GM12872 (cell line): ENCODE measurements around the gene CKAP5.

Experiments used
- TF ChIP-seq, protein P1 (sequence below): IDR thresholded peaks from 3 replicates; pipeline ENCODE4 v1.5.1; 2011; ENCODE audit warnings: low read depth, mild to moderate bottlenecking, low read length, moderate library complexity; ENCODE audit not compliant: insufficient read depth

Gene CKAP5

DNA sequence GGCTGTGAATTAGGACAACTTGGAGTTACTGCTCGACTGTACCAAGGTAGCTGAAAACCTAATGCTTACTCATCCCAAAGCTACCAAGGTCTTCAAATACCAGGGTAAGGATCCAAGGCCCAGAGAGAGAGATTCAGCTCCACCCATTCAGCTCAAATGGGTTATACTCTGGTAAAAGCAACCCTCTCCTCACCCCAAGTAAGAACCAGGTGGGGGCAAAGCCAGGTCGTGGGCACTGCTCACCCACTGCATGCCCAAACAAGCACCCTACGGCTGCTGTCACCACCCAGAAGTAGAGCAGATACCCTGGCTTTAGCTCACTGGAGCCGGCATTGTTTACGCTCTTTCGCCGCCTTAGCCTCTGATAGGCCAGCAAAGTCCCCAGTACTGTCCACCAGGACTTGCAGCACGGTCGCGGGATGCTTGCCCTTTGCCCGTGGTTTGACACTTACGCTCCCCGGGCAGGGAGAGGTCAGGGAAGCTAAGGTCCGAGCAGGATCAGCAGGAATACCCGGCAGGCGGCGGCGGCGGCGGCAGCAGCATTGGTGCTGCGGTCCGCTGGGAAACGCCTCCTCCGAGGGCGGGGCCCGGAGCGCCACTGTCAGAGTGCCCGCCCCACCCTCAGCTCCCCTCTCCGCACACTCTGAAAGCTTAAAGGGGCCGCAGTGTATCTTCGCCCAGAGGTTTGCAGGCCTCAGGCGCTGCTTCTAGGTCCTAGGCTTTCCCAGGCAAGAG lies 19.6 kb downstream of the CKAP5 start:
- TF ChIP-seq, protein P1, sequence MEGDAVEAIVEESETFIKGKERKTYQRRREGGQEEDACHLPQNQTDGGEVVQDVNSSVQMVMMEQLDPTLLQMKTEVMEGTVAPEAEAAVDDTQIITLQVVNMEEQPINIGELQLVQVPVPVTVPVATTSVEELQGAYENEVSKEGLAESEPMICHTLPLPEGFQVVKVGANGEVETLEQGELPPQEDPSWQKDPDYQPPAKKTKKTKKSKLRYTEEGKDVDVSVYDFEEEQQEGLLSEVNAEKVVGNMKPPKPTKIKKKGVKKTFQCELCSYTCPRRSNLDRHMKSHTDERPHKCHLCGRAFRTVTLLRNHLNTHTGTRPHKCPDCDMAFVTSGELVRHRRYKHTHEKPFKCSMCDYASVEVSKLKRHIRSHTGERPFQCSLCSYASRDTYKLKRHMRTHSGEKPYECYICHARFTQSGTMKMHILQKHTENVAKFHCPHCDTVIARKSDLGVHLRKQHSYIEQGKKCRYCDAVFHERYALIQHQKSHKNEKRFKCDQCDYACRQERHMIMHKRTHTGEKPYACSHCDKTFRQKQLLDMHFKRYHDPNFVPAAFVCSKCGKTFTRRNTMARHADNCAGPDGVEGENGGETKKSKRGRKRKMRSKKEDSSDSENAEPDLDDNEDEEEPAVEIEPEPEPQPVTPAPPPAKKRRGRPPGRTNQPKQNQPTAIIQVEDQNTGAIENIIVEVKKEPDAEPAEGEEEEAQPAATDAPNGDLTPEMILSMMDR: no peak

DNA sequence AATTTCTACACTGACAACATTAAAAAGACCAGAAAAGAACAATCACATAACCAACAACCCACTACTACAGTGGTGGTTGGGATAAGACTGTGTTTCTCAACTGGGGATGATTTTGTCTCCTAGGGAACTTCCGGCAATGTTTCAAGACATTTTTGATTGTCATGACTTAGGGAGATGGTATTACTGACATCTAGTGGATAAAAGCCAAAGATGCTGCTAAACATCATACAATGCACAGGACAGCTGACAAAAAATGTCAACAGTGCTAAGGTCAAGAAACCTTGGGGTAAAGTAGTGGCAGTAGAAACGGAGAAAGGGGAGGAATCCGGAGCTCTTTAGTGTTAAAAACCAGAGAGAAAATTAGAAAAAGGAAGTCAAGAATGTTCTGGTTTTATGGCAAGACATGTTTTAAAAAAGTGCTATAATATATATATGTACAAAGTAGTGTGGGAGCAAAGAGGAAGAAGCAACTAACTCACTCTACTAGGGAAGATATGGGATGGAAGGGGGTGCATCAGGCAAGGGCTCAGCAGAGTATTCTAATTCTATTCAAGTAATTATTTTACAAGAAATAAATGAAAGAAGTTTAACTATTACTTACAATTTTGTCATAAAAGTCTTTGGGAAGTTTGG lies 37.2 kb downstream of the CKAP5 start:
- TF ChIP-seq, protein P1: peak; percentile 34; the same call in 2 of the 3 replicates

DNA sequence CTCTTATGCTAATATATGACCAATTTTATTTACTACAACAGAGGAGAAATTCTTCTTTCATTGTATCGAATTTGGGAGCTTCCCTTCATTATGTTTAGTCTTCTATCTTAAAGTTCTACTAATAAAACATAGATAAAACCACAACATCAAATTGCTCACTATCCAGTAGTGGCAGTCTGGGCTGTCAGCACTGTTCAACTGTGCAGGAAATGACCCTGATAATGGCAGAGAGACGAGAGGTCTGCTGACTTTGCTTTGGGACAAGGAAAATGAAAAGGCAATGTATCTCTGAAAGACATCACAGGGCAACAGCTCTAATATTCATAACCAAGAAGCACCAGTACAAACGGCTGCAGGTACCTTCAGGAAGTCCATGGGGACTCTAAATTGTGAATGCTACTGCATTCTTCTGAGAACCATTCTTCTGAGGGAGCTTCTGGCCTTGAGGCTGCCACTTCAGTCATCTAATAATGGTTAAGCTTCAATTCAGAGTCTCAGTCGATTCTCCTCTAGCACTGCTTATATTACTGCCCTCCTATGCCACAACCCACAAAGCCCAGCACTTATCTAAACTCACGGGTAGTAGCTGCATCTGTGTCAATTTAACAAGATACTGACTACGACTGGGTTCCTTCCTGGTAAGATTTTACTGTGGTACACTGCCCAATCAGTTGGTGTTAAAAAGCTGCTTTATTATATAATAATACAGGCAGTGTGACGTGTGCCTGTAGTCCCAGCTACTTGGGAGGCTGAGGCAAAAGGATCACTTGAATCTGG lies 44.2 kb downstream of the CKAP5 start:
- TF ChIP-seq, protein P1: no peak

DNA sequence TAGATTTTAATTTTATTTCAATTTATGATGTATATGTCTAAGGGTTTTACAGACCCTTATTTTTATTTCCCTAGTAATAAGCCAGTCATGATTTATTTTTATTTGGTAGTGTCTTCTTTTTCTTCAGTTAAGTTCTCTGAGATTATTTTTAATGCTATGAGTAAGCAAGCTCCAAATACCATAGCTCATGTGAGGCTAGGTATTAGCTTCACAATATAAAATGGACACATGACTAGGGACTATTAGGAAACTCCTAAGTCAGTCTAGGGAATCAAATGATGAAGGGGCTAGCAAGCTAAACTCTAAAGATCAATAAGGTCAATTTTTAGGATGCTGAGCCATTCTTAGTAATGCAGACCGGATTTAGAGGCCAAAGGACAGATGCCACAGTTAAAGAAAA lies 45.9 kb downstream of the CKAP5 start:
- TF ChIP-seq, protein P1: no peak

DNA sequence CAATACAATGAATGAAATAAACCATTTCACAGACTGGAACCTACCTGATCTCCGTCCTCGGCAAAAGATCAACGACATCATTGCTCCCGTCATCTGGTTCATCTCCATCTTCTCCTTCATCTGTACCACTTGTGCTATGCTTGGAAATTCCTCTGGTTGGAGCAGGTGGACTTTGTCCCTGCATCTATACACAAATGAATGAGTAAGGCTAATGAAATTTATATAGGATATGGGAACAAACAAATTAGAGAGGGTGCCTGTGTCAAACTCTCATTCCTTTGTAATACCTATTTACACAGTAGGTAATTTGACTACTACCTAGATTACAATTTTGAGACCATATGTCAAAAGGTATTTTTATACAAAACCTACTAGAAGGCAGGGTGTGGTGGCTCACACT lies 67.7 kb downstream of the CKAP5 start:
- TF ChIP-seq, protein P1: no peak

DNA sequence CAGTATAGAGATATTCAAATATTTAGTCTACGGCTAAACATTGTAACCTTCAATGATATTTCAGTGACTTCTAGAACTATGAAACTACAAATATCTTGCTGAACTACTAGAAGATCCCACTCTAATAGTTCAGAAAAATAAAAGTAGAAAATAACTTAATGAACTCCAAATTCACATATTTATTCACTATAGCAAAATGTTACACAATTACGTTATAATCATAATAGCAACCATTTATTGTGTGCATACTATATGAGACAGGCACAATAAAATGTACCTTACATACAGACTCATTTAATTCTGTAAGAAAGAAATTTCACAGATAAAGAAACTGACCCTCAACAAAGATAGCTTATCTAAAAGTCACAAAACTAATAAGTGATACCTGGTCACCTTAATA lies 69.2 kb downstream of the CKAP5 start:
- TF ChIP-seq, protein P1: no peak

DNA sequence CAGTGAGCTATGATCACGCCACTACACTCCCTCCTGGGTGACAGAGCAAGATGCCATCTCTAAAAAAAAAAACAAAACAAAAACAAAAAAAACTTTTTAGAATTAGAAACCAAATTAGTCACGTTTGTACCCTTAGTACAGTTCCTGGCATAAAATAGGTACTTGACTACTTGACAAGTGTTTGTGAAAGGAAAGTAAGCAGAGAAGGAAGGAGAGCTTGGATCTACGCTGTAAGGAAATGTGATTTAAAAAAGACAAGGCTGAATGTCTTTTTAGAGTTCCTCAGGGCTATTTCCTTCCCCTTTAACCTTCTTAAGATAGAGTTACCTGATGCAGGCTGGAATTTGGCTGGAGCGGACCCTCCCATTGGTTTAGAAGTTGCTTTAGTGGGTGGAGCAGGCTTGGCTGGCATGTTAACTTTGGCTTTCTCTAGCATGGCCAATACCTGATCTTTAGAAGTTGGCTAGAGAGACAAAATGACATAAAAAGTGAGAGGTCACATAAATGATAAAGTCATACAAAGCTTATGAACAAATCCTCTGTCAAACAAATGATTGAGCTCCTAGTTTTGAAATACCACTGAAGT lies 76.4 kb downstream of the CKAP5 start:
- TF ChIP-seq, protein P1: no peak
